ENCODE data around the gene ENHO.
"Not testable (repeated sequence)": the region's sequence is repeated elsewhere in the genome, so short reads cannot be mapped to it uniquely, and the experiment has no call there.

ENHO gene

DNA sequence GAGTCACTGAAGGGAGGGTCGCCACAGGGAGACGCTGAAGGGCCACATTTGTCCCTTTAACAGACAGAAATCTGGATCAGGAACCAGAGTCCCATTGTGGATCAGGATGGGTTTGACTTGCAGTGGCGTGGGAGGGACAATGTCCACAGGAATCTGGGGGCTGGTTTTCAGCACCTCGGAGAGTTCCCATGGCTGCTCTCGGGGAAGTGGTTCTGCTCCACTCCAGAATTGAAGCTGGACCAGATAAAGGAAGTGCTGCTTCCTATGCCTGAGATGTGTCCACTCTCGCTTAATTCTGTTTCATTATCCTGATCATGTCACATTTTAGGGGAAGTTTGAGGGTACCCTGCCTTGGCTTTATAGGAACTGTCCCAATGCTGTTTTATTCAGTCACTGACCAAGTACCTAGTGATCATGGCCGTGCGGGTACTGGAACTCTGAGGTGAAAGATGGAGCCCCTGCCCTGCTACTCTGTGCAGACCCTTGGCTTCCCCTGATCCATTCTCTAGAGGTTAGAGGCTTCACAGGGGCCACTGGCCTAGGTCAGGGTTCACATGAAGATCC is 28.7 kb downstream of the ENHO start:
- Histone ChIP-seq H3K27ac (ENCODE audit: low read length) (no peak overlapping the region), H3K4me3 (ENCODE audit: low read length in 2 of 2) (no peak overlapping the region), H3K9ac (ENCODE audit: low read length in 2 of 2) (no peak overlapping the region), H3K4me1 (ENCODE audit: control insufficient read depth, insufficient read depth, low read length) (no peaks in the 10 kb centered on the region), H3K9me3 (ENCODE audit: control insufficient read depth in 2 of 2, low read length in 2 of 2) (no peaks in the 10 kb centered on the region), H3K27me3 (ENCODE audit: control insufficient read depth in 1 of 2, insufficient read depth in 2 of 2, low read length in 2 of 2) (peaks cover 5 to 8% of the 10 kb centered on the region in 2 donors), H3K36me3 (ENCODE audit: control insufficient read depth in 2 of 2, insufficient read depth in 2 of 2, low read length in 2 of 2) (no peaks in the 10 kb centered on the region)

DNA sequence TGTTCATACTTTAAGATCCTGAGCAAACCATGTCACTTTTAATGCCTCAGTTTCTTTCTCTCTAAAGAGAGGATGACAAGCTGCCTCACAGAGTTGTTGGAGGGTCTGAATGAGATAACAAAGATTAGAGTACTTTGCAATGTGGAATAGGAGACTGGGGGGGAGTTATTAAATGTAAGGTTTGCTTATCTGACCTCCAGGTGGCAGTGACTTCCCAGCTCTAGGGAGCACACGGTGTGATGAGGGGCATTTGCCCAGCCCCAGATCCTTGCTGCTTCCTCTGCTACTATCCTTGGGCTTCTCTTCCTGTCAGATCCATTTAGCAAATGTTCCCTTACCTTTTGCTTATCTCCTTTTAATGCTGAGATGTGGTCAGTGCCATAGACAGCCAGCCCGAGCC is 30.7 kb downstream of the ENHO start:
- Histone ChIP-seq H3K27ac (ENCODE audit: low read length) (no peak overlapping the region), H3K27me3 (ENCODE audit: control insufficient read depth in 1 of 2, insufficient read depth in 2 of 2, low read length in 2 of 2) (peaks cover 5 to 8% of the 10 kb centered on the region in 2 donors), H3K9ac (ENCODE audit: low read length in 2 of 2) (no peak overlapping the region), H3K4me1 (ENCODE audit: control insufficient read depth, insufficient read depth, low read length) (no peaks in the 10 kb centered on the region), H3K4me3 (ENCODE audit: low read length in 2 of 2) (no peak overlapping the region), H3K36me3 (ENCODE audit: control insufficient read depth in 2 of 2, insufficient read depth in 2 of 2, low read length in 2 of 2) (no peaks in the 10 kb centered on the region), H3K9me3 (ENCODE audit: control insufficient read depth in 2 of 2, low read length in 2 of 2) (no peaks in the 10 kb centered on the region)

DNA sequence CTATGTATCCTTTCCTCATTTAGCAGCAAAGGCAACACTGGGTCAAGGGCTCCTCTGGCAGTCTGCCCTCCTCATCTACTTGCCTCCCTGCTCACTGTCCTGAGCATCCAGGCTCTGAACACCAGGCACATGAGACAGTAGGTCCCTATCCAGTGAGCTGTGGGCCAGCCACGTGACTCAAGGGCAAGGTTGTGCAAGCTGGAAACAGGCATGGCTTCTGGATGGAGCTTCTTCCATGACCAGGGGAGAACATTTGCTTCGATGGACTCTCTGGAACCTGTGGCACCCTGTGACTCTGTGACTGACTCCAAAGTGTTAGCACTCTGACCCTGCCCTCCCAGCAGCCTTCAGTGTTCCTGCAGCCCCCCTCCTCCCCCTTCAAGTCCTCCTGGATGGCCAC is 31.2 kb downstream of the ENHO start:
- Histone ChIP-seq H3K27me3 (ENCODE audit: control insufficient read depth in 1 of 2, insufficient read depth in 2 of 2, low read length in 2 of 2) (peaks cover 5 to 8% of the 10 kb centered on the region in 2 donors), H3K27ac (ENCODE audit: low read length) (no peak overlapping the region), H3K4me3 (ENCODE audit: low read length in 2 of 2) (no peak overlapping the region), H3K9ac (ENCODE audit: low read length in 2 of 2) (no peak overlapping the region), H3K9me3 (ENCODE audit: control insufficient read depth in 2 of 2, low read length in 2 of 2) (no peaks in the 10 kb centered on the region), H3K4me1 (ENCODE audit: control insufficient read depth, insufficient read depth, low read length) (no peaks in the 10 kb centered on the region), H3K36me3 (ENCODE audit: control insufficient read depth in 2 of 2, insufficient read depth in 2 of 2, low read length in 2 of 2) (no peaks in the 10 kb centered on the region)

DNA sequence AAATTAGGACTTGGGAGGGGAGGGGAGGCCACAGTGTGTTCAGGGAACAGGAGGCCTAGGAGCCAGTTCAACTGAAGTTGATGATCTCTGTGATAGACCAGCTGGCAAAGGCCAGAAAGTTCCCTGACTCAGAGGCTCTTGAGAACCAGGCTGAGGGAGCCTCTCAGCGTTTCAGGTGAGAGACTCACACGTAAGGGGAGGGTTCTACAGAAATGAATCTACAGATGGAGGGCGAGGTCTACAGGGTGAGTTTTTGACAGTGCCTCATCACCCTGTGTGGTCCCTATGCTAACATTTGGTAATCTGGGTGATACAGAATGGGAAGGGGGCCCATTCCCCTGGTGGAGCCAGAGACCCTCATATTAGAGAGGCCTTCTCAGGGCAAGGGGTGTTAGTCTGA is 32.0 kb downstream of the ENHO start:
- Histone ChIP-seq H3K4me1 (ENCODE audit: control insufficient read depth, insufficient read depth, low read length) (no peaks in the 10 kb centered on the region), H3K9ac (ENCODE audit: low read length in 2 of 2) (no peak overlapping the region), H3K27me3 (ENCODE audit: control insufficient read depth in 1 of 2, insufficient read depth in 2 of 2, low read length in 2 of 2) (peaks cover 5 to 8% of the 10 kb centered on the region in 2 donors), H3K9me3 (ENCODE audit: control insufficient read depth in 2 of 2, low read length in 2 of 2) (no peaks in the 10 kb centered on the region), H3K36me3 (ENCODE audit: control insufficient read depth in 2 of 2, insufficient read depth in 2 of 2, low read length in 2 of 2) (no peaks in the 10 kb centered on the region), H3K27ac (ENCODE audit: low read length) (no peak overlapping the region), H3K4me3 (ENCODE audit: low read length in 2 of 2) (no peak overlapping the region)

DNA sequence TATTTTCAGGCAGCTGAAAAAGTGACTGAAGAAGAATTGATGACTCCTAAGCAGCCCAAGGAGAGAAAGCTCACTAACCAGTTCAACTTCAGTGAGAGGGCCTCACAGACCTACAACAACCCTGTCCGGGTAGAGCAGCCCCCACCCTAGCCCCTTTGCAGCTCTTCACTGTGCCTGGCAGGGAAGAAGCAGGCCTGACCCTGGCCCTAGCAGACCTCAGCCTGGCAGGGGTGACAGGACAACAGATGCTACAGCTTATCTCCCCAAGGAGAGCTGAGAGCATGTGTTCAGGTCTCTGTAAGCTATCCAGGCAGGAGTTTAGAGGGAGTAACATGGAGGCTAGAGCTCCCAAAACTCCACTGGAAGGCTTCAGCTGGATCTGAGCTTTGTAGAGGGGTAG is 32.4 kb downstream of the ENHO start:
- Histone ChIP-seq H3K27me3 (ENCODE audit: control insufficient read depth in 1 of 2, insufficient read depth in 2 of 2, low read length in 2 of 2) (peaks cover 5 to 8% of the 10 kb centered on the region in 2 donors), H3K4me1 (ENCODE audit: control insufficient read depth, insufficient read depth, low read length) (no peaks in the 10 kb centered on the region), H3K9ac (ENCODE audit: low read length in 2 of 2) (no peak overlapping the region), H3K27ac (ENCODE audit: low read length) (no peak overlapping the region), H3K36me3 (ENCODE audit: control insufficient read depth in 2 of 2, insufficient read depth in 2 of 2, low read length in 2 of 2) (no peaks in the 10 kb centered on the region), H3K9me3 (ENCODE audit: control insufficient read depth in 2 of 2, low read length in 2 of 2) (no peaks in the 10 kb centered on the region), H3K4me3 (ENCODE audit: low read length in 2 of 2) (no peak overlapping the region)

DNA sequence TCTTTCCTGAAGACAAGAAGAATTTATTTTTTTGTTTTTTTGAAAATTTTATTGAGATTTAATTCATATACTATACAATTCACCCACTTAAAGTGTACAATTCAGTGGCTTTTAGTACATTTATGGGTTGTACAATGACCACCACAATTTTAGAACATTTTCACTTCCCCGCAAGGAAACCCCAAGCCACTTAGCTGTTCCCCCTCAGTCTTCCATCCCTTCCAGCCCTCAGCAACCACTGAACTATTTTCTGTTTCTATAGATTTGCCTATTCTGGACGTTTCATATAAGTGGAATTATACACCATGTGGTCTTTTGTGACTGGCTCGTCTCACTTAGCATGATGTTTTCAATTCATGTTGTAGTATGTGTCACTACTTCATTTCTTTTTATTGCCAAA is 36.2 kb downstream of the ENHO start:
- H3K9me3 ChIP-seq (ENCODE audit: control insufficient read depth in 2 of 2, low read length in 2 of 2) = no peaks in the 10 kb centered on the region
- H3K9ac ChIP-seq (ENCODE audit: low read length in 2 of 2) = no peak overlapping the region
- no peaks in the 10 kb centered on the region for H3K36me3 ChIP-seq (ENCODE audit: control insufficient read depth in 2 of 2, insufficient read depth in 2 of 2, low read length in 2 of 2)
- H3K27me3 ChIP-seq (ENCODE audit: control insufficient read depth in 1 of 2, insufficient read depth in 2 of 2, low read length in 2 of 2) = peaks cover 3 to 4% of the 10 kb centered on the region in 2 donors
- H3K4me1 ChIP-seq (ENCODE audit: control insufficient read depth, insufficient read depth, low read length) = no peaks in the 10 kb centered on the region
- H3K27ac ChIP-seq (ENCODE audit: low read length) = no peak overlapping the region
- H3K4me3 ChIP-seq (ENCODE audit: low read length in 2 of 2) = no peak overlapping the region

DNA sequence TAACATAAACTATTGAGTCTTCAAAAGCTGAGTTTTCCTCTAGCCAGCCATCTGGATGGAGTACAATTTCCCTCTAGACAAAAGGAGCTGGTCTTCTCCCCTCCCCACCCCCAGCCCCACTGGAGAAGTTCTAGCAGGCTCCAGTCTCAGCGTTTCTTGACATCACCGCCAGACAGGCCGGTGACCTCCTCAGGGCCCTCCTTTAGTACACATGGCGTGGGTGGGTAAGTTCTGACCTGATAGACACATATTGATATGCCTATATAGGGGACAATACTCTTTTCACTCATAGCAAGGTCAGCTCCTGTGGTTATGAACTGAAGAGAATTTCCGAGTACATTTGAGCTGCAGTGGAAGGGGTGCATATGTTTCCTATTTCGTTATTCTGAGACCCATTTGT is 37.0 kb downstream of the ENHO start:
- Histone ChIP-seq H3K36me3 (ENCODE audit: control insufficient read depth in 2 of 2, insufficient read depth in 2 of 2, low read length in 2 of 2) (no peaks in the 10 kb centered on the region), H3K4me1 (ENCODE audit: control insufficient read depth, insufficient read depth, low read length) (no peaks in the 10 kb centered on the region), H3K9ac (ENCODE audit: low read length in 2 of 2) (no peak overlapping the region), H3K27me3 (ENCODE audit: control insufficient read depth in 1 of 2, insufficient read depth in 2 of 2, low read length in 2 of 2) (peaks cover 0 to 3% of the 10 kb centered on the region in 2 donors), H3K9me3 (ENCODE audit: control insufficient read depth in 2 of 2, low read length in 2 of 2) (no peaks in the 10 kb centered on the region), H3K27ac (ENCODE audit: low read length) (no peak overlapping the region), H3K4me3 (ENCODE audit: low read length in 2 of 2) (no peak overlapping the region)

DNA sequence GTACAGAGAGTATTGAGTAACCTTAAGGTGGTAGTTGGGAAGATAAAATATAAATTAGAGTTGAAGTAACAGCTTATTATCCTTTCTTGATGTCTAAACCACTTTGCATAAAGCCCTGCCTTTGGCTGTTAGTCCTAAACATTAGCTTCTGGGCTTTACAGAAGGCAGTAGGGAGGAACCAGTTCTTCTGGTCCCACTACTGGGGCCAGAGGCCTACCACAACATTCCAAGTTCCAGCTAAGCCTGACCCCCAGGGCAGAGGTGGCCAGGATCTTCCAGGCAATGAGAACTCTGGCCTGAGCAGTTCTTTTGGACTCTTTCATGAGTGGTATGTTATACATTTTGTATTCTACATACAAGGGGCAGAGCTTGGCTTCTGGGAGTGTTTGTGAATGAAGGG is 38.1 kb downstream of the ENHO start:
- no peaks in the 10 kb centered on the region for H3K9me3 ChIP-seq (ENCODE audit: control insufficient read depth in 2 of 2, low read length in 2 of 2)
- H3K4me1 ChIP-seq (ENCODE audit: control insufficient read depth, insufficient read depth, low read length) = no peaks in the 10 kb centered on the region
- H3K4me3 ChIP-seq (ENCODE audit: low read length in 2 of 2) = no peak overlapping the region
- no peak overlapping the region for H3K27ac ChIP-seq (ENCODE audit: low read length)
- no peaks in the 10 kb centered on the region for H3K27me3 ChIP-seq (ENCODE audit: control insufficient read depth in 1 of 2, insufficient read depth in 2 of 2, low read length in 2 of 2)
- H3K36me3 ChIP-seq (ENCODE audit: control insufficient read depth in 2 of 2, insufficient read depth in 2 of 2, low read length in 2 of 2) = no peaks in the 10 kb centered on the region
- no peak overlapping the region for H3K9ac ChIP-seq (ENCODE audit: low read length in 2 of 2)

DNA sequence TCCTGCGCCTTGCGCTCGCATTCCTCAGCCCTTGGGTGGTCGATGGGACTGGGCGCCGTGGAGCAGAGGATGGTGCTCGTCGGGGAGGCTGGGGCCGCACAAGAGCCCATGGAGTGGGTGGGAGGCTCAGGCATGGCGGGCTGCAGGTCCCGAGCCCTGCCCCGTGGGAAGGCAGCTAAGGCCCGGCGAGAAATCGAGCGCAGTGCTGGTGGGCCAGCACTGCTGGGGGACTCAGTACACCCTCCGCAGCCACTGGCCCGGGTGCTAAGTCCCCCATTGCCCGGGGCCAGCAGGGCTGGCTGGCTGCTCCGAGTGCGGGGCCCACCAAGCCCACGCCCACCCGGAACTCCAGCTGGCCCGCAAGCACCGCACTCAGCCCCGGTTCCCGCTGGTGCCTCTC is 40.0 kb downstream of the ENHO start:
- H3K9me3 ChIP-seq (ENCODE audit: control insufficient read depth in 2 of 2, low read length in 2 of 2); H3K9ac ChIP-seq (ENCODE audit: low read length in 2 of 2); H3K4me1 ChIP-seq (ENCODE audit: control insufficient read depth, insufficient read depth, low read length); H3K36me3 ChIP-seq (ENCODE audit: control insufficient read depth in 2 of 2, insufficient read depth in 2 of 2, low read length in 2 of 2); H3K4me3 ChIP-seq (ENCODE audit: low read length in 2 of 2); H3K27me3 ChIP-seq (ENCODE audit: control insufficient read depth in 1 of 2, insufficient read depth in 2 of 2, low read length in 2 of 2); H3K27ac ChIP-seq (ENCODE audit: low read length): not testable (repeated sequence)

DNA sequence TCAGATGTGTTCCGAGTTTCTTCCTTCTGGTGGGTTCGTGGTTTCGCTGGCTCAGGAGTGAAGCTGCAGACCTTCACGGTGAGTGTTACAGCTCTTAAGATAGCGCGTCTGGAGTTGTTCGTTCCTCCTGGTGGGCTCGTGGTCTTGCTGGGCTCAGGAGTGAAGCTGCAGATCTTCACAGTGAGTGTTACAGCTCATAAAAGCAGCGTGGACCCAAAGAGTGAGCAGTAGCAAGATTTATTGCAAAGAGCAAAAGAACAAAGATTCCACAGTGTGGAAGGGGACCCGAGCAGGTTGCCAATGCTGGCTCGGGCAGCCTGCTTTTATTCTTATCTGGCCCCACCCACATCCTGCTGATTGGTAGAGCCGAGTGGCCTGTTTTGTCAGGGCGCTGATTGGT is 41.2 kb downstream of the ENHO start:
- H3K36me3 ChIP-seq (ENCODE audit: control insufficient read depth in 2 of 2, insufficient read depth in 2 of 2, low read length in 2 of 2); H3K9ac ChIP-seq (ENCODE audit: low read length in 2 of 2); H3K4me1 ChIP-seq (ENCODE audit: control insufficient read depth, insufficient read depth, low read length); H3K27ac ChIP-seq (ENCODE audit: low read length); H3K4me3 ChIP-seq (ENCODE audit: low read length in 2 of 2); H3K27me3 ChIP-seq (ENCODE audit: control insufficient read depth in 1 of 2, insufficient read depth in 2 of 2, low read length in 2 of 2); H3K9me3 ChIP-seq (ENCODE audit: control insufficient read depth in 2 of 2, low read length in 2 of 2): not testable (repeated sequence)

DNA sequence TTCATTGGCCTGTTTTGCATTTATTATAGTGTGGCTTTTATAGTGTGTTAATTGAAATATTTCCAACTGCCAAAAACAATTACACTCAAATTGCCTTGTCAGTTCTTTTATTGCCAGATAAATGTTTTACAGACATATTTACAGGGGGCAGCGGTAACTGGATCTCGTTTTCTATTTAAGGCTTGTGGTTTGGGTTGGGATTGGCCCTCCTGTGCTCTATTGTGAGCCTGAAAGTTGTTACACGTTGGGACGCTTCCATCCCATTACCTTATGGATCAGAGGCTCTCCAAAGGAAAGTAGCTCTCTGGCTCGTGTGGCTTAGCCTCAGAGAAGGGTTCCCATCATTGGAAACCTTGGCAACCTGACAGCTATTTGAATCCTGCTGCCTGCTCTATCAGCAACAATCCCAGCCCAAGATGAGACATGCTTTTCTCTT is 43.3 kb downstream of the ENHO start:
- Histone ChIP-seq H3K9ac (ENCODE audit: low read length in 2 of 2) (no peak overlapping the region), H3K9me3 (ENCODE audit: control insufficient read depth in 2 of 2, low read length in 2 of 2) (no peaks in the 10 kb centered on the region), H3K27me3 (ENCODE audit: control insufficient read depth in 1 of 2, insufficient read depth in 2 of 2, low read length in 2 of 2) (peaks cover 0 to 6% of the 10 kb centered on the region in 2 donors), H3K36me3 (ENCODE audit: control insufficient read depth in 2 of 2, insufficient read depth in 2 of 2, low read length in 2 of 2) (no peaks in the 10 kb centered on the region), H3K4me3 (ENCODE audit: low read length in 2 of 2) (no peak overlapping the region), H3K27ac (ENCODE audit: low read length) (no peak overlapping the region), H3K4me1 (ENCODE audit: control insufficient read depth, insufficient read depth, low read length) (no peaks in the 10 kb centered on the region)

All from stomach smooth muscle (tissue), 2 donors.